CD14-positive monocyte (primary cell): ENCODE results near the gene GAR1. TPM values are rescaled to one million over a fixed set of nuclear protein-coding genes. Genes with fewer than 3 reads are reported as not detected.

Experiments
- DNase-seq, 3 donors: peaks; one replicate each; pipeline ENCODE4 v3.0.0-alpha.2; 2011 to 2022
- H2AFZ ChIP-seq: 2 replicates; pipeline ENCODE4 v1.6.0; 2012; ENCODE audit warnings: mild to moderate bottlenecking, low read depth, low read length, inconsistent platforms; ENCODE audit not compliant: insufficient read depth, poor library complexity, severe bottlenecking
- H3K27ac ChIP-seq, 2 donors: 1 replicate in 1 of 2; 2 replicates in 1 of 2; pipeline ENCODE4 v1.5.1; 2012 to 2013; ENCODE audit warnings: low read length in 2 of 2, control low read depth in 1 of 2, inconsistent platforms in 1 of 2, low read depth in 1 of 2, mild to moderate bottlenecking in 1 of 2
- H3K27me3 ChIP-seq, 2 donors: one replicate each; pipeline versions ENCODE4 v1.6.0 to v1.6.1; 2011 to 2013; ENCODE audit warnings: low read length in 2 of 2; ENCODE audit not compliant: control insufficient read depth in 2 of 2, insufficient read depth in 2 of 2
- H3K36me3 ChIP-seq, 2 donors: replicated peaks in 1 of 2; 1 replicate in 1 of 2; 2 replicates in 1 of 2; pipeline versions ENCODE4 v1.5.1 to v1.6.1; 2012 to 2013; ENCODE audit warnings: low read length in 2 of 2, control low read depth in 1 of 2, inconsistent platforms in 1 of 2, mild to moderate bottlenecking in 1 of 2; ENCODE audit not compliant: insufficient read depth in 2 of 2, control insufficient read depth in 1 of 2
- H3K4me1 ChIP-seq, 2 donors: 1 replicate in 1 of 2; 2 replicates in 1 of 2; pipeline versions ENCODE4 v1.5.1 to v1.6.1; 2012 to 2013; ENCODE audit warnings: low read length in 2 of 2, control low read depth in 1 of 2, inconsistent platforms in 1 of 2, mild to moderate bottlenecking in 1 of 2, moderate library complexity in 1 of 2; ENCODE audit not compliant: insufficient read depth in 2 of 2, control insufficient read depth in 1 of 2
- H3K4me2 ChIP-seq: replicated peaks from 2 replicates; pipeline ENCODE3; 2012; ENCODE audit warnings: low read length, moderate library complexity, mild to moderate bottlenecking; ENCODE audit not compliant: poor library complexity, severe bottlenecking; ENCODE audit errors: extremely low read depth
- H3K4me3 ChIP-seq, 3 experiments: fragments of 200-600 bp in 1 of 3; sonication (generic) in 1 of 3; replicated peaks in 1 of 3; 1 replicate in 2 of 3; 2 replicates in 1 of 3; pipeline ENCODE4 v1.5.1; 2011 to 2013; ENCODE audit warnings: low read length in 3 of 3, mild to moderate bottlenecking in 3 of 3, control low read depth in 2 of 3, low read depth in 2 of 3, inconsistent platforms in 1 of 3, moderate library complexity in 1 of 3
- H3K79me2 ChIP-seq: 2 replicates; pipeline ENCODE4 v1.6.0; 2012; ENCODE audit warnings: mild to moderate bottlenecking, control low read depth, inconsistent platforms, low read length, moderate library complexity; ENCODE audit not compliant: insufficient read depth
- H3K9ac ChIP-seq: 2 replicates; pipeline ENCODE4 v1.6.0; 2017; ENCODE audit warnings: low read length, mild to moderate bottlenecking; ENCODE audit not compliant: insufficient read depth, poor library complexity, severe bottlenecking
- H3K9me3 ChIP-seq, 2 donors: replicated peaks in 1 of 2; 1 replicate in 1 of 2; 2 replicates in 1 of 2; pipeline versions ENCODE4 v1.5.1 to v1.6.1; 2012 to 2013; ENCODE audit warnings: low read length in 2 of 2, control low read depth in 1 of 2; ENCODE audit not compliant: control insufficient read depth in 1 of 2, insufficient read depth in 1 of 2
- H4K20me1 ChIP-seq: 2 replicates; pipeline ENCODE4 v1.6.0; 2012; ENCODE audit warnings: mild to moderate bottlenecking, low read length, control low read depth, moderate library complexity; ENCODE audit not compliant: insufficient read depth
- H3K27ac Mint-ChIP-seq, 7 donors: one replicate each; pipeline ENCODE4 v1.8.0; 2020; ENCODE audit warnings: mild to moderate bottlenecking in 7 of 7, mixed read lengths in 7 of 7, moderate library complexity in 6 of 7, inconsistent platforms in 2 of 7
- H3K27me3 Mint-ChIP-seq, 3 donors: one replicate each; pipeline ENCODE4 v1.8.0; 2021 to 2022; ENCODE audit warnings: low read depth in 3 of 3, mild to moderate bottlenecking in 3 of 3, mixed read lengths in 3 of 3, moderate library complexity in 3 of 3, inconsistent platforms in 1 of 3
- H3K36me3 Mint-ChIP-seq, 2 donors: one replicate each; pipeline ENCODE4 v1.8.0; 2020; ENCODE audit warnings: mixed read lengths in 2 of 2, inconsistent platforms in 1 of 2, mild to moderate bottlenecking in 1 of 2
- H3K4me1 Mint-ChIP-seq: one replicate; pipeline ENCODE4 v1.8.0; 2020; ENCODE audit warnings: mild to moderate bottlenecking, mixed read lengths
- H3K4me3 Mint-ChIP-seq, 2 donors: one replicate each; pipeline ENCODE4 v1.8.0; 2020; ENCODE audit warnings: mild to moderate bottlenecking in 2 of 2, mixed read lengths in 2 of 2, moderate library complexity in 1 of 2
- H3K9me3 Mint-ChIP-seq, 7 donors: one replicate each; pipeline ENCODE4 v1.8.0; 2020 to 2022; ENCODE audit warnings: mixed read lengths in 7 of 7, mild to moderate bottlenecking in 6 of 7, moderate library complexity in 6 of 7, inconsistent platforms in 2 of 7
- WGBS: methylation state at CpG from one replicate; pipeline ENCODE4 v1.1.5; 2013; ENCODE audit warnings: missing lambda C conversion rate; ENCODE audit not compliant: insufficient coverage; 5-methylcytosine and 5-hydroxymethylcytosine counted together
- intact Hi-C, 2 donors: fragments of 100-400 bp; cut with micrococcal nuclease; formaldehyde crosslinking; loops; one replicate each; pipeline versions ENCODE4 v1.15.0 to v1.15.1; 2023
- polyA plus RNA-seq, 3 donors: library from polyadenylated mRNA; depleted of rRNA in 1 of 3; unstranded in 2 of 3; stranded (reverse) in 1 of 3; fragments of 300-500 nt in 2 of 3; fragments of >200 nt in 1 of 3; fragmentation: Illumina TruSeq in 2 of 3; gene quantifications; 1 replicate in 2 of 3; 2 replicates in 1 of 3; pipeline ENCODE4 v1.2.3, GENCODE V29; 2012 to 2021
- TF ChIP-seq, protein P1 (sequence below): fragments of 200-600 bp; IDR thresholded peaks from one replicate; pipeline ENCODE4 v1.8.0; 2022; ENCODE audit warnings: antibody characterized with exemption, mild to moderate bottlenecking

The GAR1 gene
- polyA plus RNA-seq, 3 donors, result 4.3 to 8.7 (median 4.7) TPM

DNA sequence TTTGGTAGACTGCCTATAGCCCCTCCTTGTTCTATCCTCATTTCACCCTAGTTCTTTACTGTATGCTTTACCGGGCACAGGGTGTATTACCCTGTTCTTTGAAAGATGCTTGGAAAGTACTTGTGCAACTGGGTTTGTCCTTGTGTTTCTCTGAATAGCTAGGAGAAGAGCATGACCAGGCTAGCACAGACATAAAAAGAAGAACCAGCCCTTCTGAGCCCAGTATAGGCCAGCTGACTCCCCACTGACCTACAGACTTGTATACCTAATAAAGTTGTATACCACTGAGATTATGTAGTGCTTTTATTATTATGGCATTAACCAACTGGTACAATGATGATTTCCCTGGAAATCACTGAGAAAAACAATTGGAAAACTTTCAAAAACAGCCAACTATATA, 28.7 kb upstream of the GAR1 start:
- H3K4me3 Mint-ChIP-seq, result no peak overlapping the region
- Histone ChIP-seq H3K4me1 (no peaks in the 10 kb centered on the region), H3K9me3 (no peaks in the 10 kb centered on the region), H3K27ac (no peak overlapping the region), H3K4me2 (no peak overlapping the region), H3K4me3 (no peak overlapping the region), H3K9ac (no peak overlapping the region), H4K20me1 (no peaks in the 10 kb centered on the region), H3K36me3 (no peaks in the 10 kb centered on the region), H3K79me2 (no peaks in the 10 kb centered on the region), H2AFZ (no peak overlapping the region), H3K27me3 (no peaks in the 10 kb centered on the region)
- H3K36me3 Mint-ChIP-seq, result no peaks in the 10 kb centered on the region
- H3K27ac Mint-ChIP-seq, result no peak overlapping the region
- no CpG with 5 or more reads among the region's 1 CpG for WGBS
- peaks cover 0 to 8% (median 0%) of the 10 kb centered on the region in 7 donors for H3K9me3 Mint-ChIP-seq
- no peak for DNase-seq
- peaks cover 0 to 2% (median 1%) of the 10 kb centered on the region in 3 donors for H3K27me3 Mint-ChIP-seq
- H3K4me1 Mint-ChIP-seq, result peaks cover 1% of the 10 kb centered on the region
- intact Hi-C loops, result no loop called here
- TF ChIP-seq, protein P1, sequence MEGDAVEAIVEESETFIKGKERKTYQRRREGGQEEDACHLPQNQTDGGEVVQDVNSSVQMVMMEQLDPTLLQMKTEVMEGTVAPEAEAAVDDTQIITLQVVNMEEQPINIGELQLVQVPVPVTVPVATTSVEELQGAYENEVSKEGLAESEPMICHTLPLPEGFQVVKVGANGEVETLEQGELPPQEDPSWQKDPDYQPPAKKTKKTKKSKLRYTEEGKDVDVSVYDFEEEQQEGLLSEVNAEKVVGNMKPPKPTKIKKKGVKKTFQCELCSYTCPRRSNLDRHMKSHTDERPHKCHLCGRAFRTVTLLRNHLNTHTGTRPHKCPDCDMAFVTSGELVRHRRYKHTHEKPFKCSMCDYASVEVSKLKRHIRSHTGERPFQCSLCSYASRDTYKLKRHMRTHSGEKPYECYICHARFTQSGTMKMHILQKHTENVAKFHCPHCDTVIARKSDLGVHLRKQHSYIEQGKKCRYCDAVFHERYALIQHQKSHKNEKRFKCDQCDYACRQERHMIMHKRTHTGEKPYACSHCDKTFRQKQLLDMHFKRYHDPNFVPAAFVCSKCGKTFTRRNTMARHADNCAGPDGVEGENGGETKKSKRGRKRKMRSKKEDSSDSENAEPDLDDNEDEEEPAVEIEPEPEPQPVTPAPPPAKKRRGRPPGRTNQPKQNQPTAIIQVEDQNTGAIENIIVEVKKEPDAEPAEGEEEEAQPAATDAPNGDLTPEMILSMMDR, result no peak

DNA sequence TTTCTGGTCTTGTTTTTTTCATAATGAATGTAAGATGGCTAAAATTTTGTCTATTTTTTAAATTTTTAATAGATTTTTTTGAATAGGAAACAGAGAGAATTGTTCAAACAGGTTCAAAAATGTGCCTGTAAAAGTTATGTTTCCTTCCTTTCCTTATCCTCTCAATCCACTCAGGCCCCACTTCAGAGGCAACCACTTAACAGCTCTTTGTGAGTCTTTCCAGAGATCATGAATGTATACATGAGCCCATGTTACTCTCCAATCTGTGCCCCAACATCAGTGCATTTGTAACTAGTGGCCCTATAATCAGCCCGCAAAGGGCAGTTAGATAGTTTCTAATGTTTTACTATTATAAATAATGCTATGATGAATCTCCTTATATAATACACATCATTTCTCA, 27.8 kb upstream of the GAR1 start:
- Histone ChIP-seq H3K79me2 (no peaks in the 10 kb centered on the region), H4K20me1 (no peaks in the 10 kb centered on the region), H3K4me3 (no peak overlapping the region), H3K27me3 (no peaks in the 10 kb centered on the region), H2AFZ (no peak overlapping the region), H3K27ac (no peak overlapping the region), H3K4me2 (no peak overlapping the region), H3K9me3 (no peaks in the 10 kb centered on the region), H3K9ac (no peak overlapping the region), H3K36me3 (no peaks in the 10 kb centered on the region), H3K4me1 (no peaks in the 10 kb centered on the region)
- no CpG with 5 or more reads among the region's 1 CpG for WGBS
- intact Hi-C loops, result no loop called here
- Mint-ChIP-seq H3K27ac (no peak overlapping the region), H3K36me3 (no peaks in the 10 kb centered on the region), H3K27me3 (peaks cover 0 to 2% (median 1%) of the 10 kb centered on the region in 3 donors), H3K9me3 (peaks cover 0 to 8% (median 0%) of the 10 kb centered on the region in 7 donors), H3K4me1 (peaks cover 1% of the 10 kb centered on the region), H3K4me3 (no peak overlapping the region)
- TF ChIP-seq, protein P1, result no peak
- DNase-seq, result no peak
